HL-60/S4 treated with retinoic acid at 250 ng/mL for 4 days and 3 days (cell line): ENCODE results near the gene NAB2.

Source experiments
- in situ Hi-C: fragments of 300-500 bp; cut with MboI; formaldehyde crosslinking; loops from 2 replicates; pipeline ENCODE4 v1.7.0; 2022; ENCODE audit warnings: low sequenced_read_pairs

Gene NAB2

DNA sequence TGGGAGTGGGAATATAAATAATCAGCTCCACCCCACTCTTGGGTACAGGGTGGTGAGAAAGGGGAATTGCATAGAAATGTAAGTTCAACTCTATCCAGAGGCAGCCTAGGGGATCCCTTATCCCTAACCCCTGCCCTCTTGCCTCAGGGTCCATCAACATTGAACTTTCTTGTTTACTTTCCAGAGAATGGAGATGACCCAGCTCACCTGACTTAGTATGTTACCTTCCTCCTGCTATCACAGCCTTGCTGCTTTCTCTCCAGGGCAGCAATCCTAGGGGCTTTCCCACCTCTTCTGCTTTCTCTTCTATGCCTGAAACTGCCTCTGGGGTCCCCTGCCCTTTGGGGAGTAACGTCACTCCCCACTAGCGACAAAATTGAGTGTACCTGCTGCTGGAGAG, 42.0 kb downstream of the NAB2 start:
- in situ Hi-C loops: no loop called here

DNA sequence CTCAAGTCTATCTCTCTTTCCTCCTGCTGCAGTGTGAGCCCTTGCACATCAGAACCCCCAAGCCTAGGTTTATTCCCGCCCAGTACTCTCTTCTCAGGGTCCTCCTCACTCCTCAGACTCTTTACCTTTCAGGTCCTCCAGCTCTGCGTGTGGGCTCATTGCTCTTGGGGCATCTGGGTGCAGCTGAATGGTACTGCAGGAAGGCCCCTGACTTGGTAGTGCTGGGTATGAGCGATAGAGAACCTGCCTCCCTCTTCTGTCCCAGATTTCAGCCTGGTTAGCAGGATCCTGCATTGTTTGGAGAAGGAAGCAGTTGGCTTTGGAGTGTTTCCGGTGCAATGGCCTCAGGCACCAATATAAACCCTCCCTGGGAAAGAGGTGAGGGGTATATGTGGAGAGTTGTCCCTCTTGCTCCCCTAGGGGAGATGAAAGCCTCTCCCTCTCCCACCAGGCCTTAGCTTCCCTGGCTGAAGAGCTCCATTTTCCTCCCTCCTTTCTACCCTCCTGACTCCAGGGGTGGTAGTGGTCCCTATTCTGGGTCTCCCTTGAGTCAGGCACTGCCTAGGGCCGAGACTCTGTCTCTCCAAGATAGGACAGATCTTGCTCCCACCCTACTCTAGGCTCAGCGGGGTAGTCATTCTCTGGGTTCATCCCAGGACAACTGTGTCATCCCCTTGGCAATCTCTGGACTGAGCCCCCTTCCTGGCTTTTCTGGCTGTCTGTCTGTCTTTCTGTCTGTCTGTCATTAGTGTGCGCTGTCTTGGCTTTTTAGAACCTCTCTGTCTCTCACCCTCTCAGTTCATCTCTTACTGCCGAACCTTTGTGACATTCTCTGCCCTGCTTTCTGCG, 43.2 kb downstream of the NAB2 start:
- in situ Hi-C loops: no loop called here

GRCh38 chr12:57133013-57133569, 44.2 kb downstream of the NAB2 start:
- in situ Hi-C loops: no loop called here

- in situ Hi-C loops: no loop called here
Observed at GRCh38 chr12:57133916-57134315, 45.0 kb downstream of the NAB2 start.

DNA sequence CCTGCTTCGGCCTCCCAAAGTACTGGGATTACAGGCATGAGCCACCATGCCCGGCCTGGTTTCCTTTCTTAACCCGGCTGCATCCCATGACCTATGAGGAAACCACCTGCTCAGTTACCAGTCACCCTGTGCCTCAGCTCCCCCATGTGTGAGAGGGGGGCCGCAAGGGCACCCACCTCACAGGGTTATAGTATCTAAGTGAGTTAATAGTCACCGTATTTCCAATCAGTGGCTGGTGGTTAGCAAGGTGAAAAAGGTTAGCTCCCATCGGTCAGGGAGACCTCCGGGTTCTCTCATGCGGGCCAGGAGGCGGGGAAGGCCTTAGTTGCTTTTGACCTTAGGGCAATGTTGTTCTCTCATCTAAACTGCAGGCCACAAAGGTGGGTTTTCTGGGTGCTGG, 46.0 kb downstream of the NAB2 start:
- in situ Hi-C loops: no loop called here

DNA sequence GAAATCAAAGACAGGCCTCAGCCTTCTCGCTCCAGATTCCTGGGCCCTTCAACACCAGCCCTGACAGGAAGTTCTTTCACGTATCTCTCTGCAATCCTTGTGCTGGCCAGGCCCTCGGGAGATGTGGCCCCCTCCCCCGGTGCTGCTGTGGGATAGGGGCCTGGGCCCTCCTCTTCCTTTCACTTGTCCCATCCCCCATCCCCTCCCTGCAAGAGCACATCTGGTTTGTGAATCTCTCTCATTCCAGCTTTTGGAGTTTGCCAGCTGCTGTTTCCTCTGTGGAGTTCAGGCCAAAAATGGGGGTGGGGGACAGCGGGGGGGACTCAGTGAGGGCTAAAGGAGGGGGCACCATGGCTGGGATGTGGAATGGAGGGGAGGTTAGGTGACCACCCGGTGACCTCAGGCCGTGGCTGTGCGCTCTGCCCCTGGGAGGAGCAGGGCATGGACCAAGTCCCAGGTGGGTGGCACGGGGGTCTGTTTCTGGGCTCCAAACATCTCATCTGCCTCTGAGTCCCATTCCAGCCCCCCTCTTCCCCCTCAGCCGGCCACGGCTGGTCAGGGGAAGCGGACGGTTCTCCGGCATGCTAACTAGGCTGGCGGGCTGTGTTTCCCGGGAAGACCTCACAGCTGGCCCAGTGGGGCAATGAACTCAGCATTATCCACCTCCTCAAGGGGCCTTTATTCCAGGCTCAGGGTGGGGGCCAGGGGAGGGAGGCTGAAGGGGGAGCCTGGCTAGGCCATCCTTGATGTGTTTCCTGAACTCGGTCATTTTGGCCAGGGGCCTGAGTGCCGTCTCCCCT, 46.8 kb downstream of the NAB2 start:
- in situ Hi-C loops: no loop called here

DNA sequence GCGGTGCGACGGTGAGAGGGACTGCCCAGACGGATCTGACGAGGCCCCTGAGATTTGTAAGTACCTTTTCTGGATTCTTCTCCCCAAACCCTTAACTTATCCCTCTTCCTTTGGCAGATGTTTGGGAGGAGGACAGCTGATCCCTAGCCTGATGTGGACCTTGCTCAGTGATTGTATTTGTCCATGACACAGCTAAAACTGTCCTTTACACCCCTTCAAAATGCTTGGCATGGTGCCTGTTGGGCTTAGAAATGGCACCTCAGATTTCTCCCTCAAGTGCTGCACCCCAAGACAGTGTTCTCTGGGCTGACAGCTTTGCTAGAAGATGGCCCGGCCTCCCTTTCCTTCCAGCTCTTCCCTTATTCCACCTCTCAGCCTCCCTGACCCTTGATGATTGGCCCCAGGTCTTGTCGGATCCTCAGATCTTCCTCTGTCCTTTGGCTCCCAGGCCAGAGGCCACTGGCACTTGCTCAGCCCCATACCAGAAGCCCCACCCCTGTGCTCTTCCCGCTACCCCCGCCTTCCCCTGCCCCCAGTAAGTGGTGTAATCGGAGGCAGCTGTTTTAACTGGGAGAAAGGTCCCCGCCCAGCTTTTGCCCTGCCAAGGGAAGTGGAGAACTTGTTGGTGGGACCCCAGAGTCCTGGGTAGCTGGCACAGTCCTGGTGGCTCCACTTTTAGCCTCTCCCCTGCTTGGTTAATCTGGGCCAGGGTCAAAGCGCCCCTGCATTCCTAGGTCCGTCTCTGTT, 49.8 kb downstream of the NAB2 start:
- in situ Hi-C loops: no loop called here

- in situ Hi-C loops: no loop called here
Observed at GRCh38 chr12:57139796-57140649, 51.1 kb downstream of the NAB2 start.

DNA sequence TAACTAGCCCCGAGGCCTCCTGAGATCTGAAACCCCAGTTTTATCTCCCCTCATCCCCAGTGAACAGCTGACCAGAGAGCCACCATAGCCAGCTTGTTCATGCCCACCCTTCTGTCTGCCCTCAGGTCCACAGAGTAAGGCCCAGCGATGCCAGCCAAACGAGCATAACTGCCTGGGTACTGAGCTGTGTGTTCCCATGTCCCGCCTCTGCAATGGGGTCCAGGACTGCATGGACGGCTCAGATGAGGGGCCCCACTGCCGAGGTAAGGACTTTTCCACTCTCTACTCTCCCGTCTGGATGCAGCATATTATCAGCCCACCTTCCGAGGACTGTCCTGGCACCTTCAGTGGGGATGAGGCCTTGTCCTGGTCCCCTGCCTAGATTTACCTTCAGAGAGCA, 52.3 kb downstream of the NAB2 start:
- in situ Hi-C loops: no loop called here

DNA sequence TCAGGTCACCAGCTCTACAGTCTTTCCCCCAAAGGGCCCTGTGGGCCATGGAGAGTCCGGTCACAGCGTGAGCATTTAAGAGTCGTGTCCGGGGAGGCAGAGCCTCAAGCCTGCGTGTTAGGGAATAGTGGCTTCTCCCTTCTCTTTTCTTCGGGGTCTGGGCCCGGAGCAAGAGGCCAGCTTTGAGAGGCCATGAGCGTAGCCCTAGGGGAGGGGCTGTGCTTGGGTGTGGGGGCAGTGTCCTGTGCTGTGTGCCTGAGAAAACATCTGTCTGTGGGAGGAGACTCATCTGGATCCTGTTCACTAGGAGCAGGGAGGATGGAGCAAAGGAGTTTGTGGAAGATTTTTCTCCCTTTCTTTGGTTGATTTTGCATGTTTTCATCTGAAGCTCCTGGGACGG, 53.2 kb downstream of the NAB2 start:
- in situ Hi-C loops: no loop called here

- in situ Hi-C loops: no loop called here
Observed at GRCh38 chr12:57142727-57143126, 53.8 kb downstream of the NAB2 start.

DNA sequence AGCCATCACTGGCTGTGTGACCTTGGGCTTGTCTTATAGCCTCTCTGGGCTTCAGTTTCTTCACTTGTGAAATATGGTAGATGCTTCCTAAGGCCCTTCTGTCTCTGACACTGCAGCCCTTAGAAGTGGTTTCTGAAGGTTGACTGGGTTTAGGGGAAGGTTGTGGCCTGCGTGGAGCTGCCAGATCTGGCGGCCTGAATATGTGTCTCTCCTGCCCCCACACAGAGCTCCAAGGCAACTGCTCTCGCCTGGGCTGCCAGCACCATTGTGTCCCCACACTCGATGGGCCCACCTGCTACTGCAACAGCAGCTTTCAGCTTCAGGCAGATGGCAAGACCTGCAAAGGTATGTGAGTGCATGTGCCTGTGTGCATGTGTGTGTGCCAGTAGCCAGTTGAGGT, 54.5 kb downstream of the NAB2 start:
- in situ Hi-C loops: no loop called here
